Neural cell (in vitro differentiated cells): ENCODE measurements around the gene PALD1. TPM values are rescaled to one million over a fixed set of nuclear protein-coding genes. Genes with fewer than 3 reads are reported as not detected.

Source experiments
- H2AFZ ChIP-seq: fragments of 200-600, 300-800 bp; sonication (generic), shearing (Covaris generic); 2 replicates; pipeline ENCODE4 v1.6.0; 2014; ENCODE audit warnings: low read depth, mild to moderate bottlenecking, antibody characterized with exemption, low read length, moderate library complexity
- H3F3A ChIP-seq: fragments of 200-600 bp; shearing (Covaris generic); 2 replicates; pipeline ENCODE4 v1.6.1; 2016; ENCODE audit warnings: mild to moderate bottlenecking, moderate library complexity, mixed read lengths, antibody characterized with exemption, low read length; ENCODE audit not compliant: insufficient read depth, poor library complexity, severe bottlenecking
- H3K27ac ChIP-seq: fragments of 200-600, 300-800 bp; sonication (generic), shearing (Covaris generic); 2 replicates; pipeline ENCODE4 v1.5.1; 2014; ENCODE audit warnings: mild to moderate bottlenecking, low read length, moderate library complexity
- H3K27me3 ChIP-seq: fragments of 300-800, 200-600 bp; sonication (generic), shearing (Covaris generic); 2 replicates; pipeline ENCODE4 v1.6.0; 2014; ENCODE audit warnings: mild to moderate bottlenecking, low read depth, low read length, moderate library complexity; ENCODE audit not compliant: insufficient read depth
- H3K36me3 ChIP-seq: fragments of 300-800, 200-600 bp; sonication (generic), shearing (Covaris generic); 2 replicates; pipeline ENCODE4 v1.5.1; 2014; ENCODE audit warnings: mild to moderate bottlenecking, antibody characterized with exemption, low read length, moderate library complexity; ENCODE audit not compliant: insufficient read depth
- H3K4me2 ChIP-seq: fragments of 300-800, 200-600 bp; sonication (generic), shearing (Covaris generic); 2 replicates; pipeline ENCODE4 v1.6.0; 2014; ENCODE audit warnings: mild to moderate bottlenecking, low read length
- H3K4me3 ChIP-seq: fragments of 300-800, 200-600 bp; sonication (generic), shearing (Covaris generic); 2 replicates; pipeline ENCODE4 v1.5.1; 2014; ENCODE audit warnings: mild to moderate bottlenecking, low read length, moderate library complexity
- H3K79me2 ChIP-seq: fragments of 200-600 bp; shearing (Covaris generic); replicated peaks from 2 replicates; pipeline ENCODE4 v1.6.0; 2014; ENCODE audit warnings: mild to moderate bottlenecking, low read length, moderate library complexity; ENCODE audit not compliant: insufficient read depth
- H3K9ac ChIP-seq: fragments of 300-800, 200-600 bp; sonication (generic), shearing (Covaris generic); 2 replicates; pipeline ENCODE4 v1.6.1; 2016; ENCODE audit warnings: mild to moderate bottlenecking, low read length, mixed read lengths
- H3K9me2 ChIP-seq: fragments of 200-600 bp; shearing (Covaris generic); 2 replicates; pipeline ENCODE4 v1.6.1; 2016; ENCODE audit warnings: mild to moderate bottlenecking, low read length, mixed read lengths; ENCODE audit not compliant: insufficient read depth
- H3K9me3 ChIP-seq: fragments of 200-600, 300-800 bp; sonication (generic), shearing (Covaris generic); 2 replicates; pipeline ENCODE4 v1.6.1; 2016; ENCODE audit warnings: mild to moderate bottlenecking, mixed run types, low read length, moderate library complexity, mixed read lengths
- H4K20me1 ChIP-seq: fragments of 200-600 bp; shearing (Covaris generic); 2 replicates; pipeline ENCODE4 v1.6.1; 2016; ENCODE audit warnings: mild to moderate bottlenecking, mixed run types; ENCODE audit not compliant: insufficient read depth
- CTCF ChIP-seq: fragments of 450-650 bp; IDR thresholded peaks from 2 replicates; pipeline ENCODE4 v1.5.1; 2014; ENCODE audit warnings: antibody characterized with exemption, mild to moderate bottlenecking, moderate library complexity; ENCODE audit not compliant: poor library complexity, severe bottlenecking
- EP300 ChIP-seq: fragments of 450-650 bp; conservative IDR thresholded peaks from 2 replicates; pipeline ENCODE4 v1.6.1; 2014; ENCODE audit warnings: antibody characterized with exemption, mild to moderate bottlenecking, moderate library complexity; ENCODE audit not compliant: poor library complexity, severe bottlenecking
- EZH2 ChIP-seq: fragments of 200-600, 300-800 bp; shearing (Covaris generic), sonication (generic); IDR thresholded peaks from 2 replicates; pipeline ENCODE4 v1.6.1; 2014; ENCODE audit warnings: antibody characterized with exemption, low read length, borderline replicate concordance, mild to moderate bottlenecking; ENCODE audit not compliant: insufficient read depth, poor library complexity, severe bottlenecking
- MXI1 ChIP-seq: fragments of 450-650 bp; conservative IDR thresholded peaks from 2 replicates; pipeline ENCODE4 v1.6.1; 2014; ENCODE audit warnings: antibody characterized with exemption, mild to moderate bottlenecking; ENCODE audit not compliant: poor library complexity, severe bottlenecking
- POLR2AphosphoS5 ChIP-seq: IDR thresholded peaks from 2 replicates; pipeline ENCODE4 v1.6.1; 2012
- RAD21 ChIP-seq: fragments of 450-650 bp; conservative IDR thresholded peaks from 2 replicates; pipeline ENCODE4 v1.6.1; 2014; ENCODE audit warnings: antibody characterized with exemption, mild to moderate bottlenecking, moderate library complexity
- REST ChIP-seq: IDR thresholded peaks from 2 replicates; pipeline ENCODE4 v1.6.1; 2012; ENCODE audit warnings: borderline replicate concordance
- SMC3 ChIP-seq: fragments of 450-650 bp; conservative IDR thresholded peaks from 2 replicates; pipeline ENCODE4 v1.6.1; 2014; ENCODE audit warnings: antibody characterized with exemption, mild to moderate bottlenecking, moderate library complexity; ENCODE audit not compliant: poor library complexity
- TAF1 ChIP-seq: IDR thresholded peaks from 2 replicates; pipeline ENCODE4 v1.6.1; 2012; ENCODE audit warnings: low read depth
- polyA plus RNA-seq: library from polyadenylated mRNA; depleted of rRNA; stranded (reverse); fragments of >200 nt; gene quantifications from 2 replicates; pipeline ENCODE4 v1.2.3, GENCODE V29; 2014

The PALD1 gene
- polyA plus RNA-seq, 1 donor from 2014 or later: 1.1 TPM

GRCh38 chr10:70441161-70441894, 37.2 kb upstream of the PALD1 start, which contains the start of gene NODAL:
NODAL (minus strand) TSS chr10:70441681; CDS start chr10:70441667, 14 bp downstream.
- no peak within 1 kb of the TSS for H2AFZ ChIP-seq
- no peaks in the 10 kb centered on the region for H3K9me2 ChIP-seq
- no peak within 1 kb of the TSS for H3K4me2 ChIP-seq
- H4K20me1 ChIP-seq: no peaks in the 10 kb centered on the region
- no peaks in the 10 kb centered on the region for H3K79me2 ChIP-seq
- no peak for TF ChIP-seq CTCF
- TF ChIP-seq RAD21: no peak
- TF ChIP-seq SMC3: no peak
- peak; percentile 29 for TF ChIP-seq EZH2
- TF ChIP-seq MXI1: no peak
- TF ChIP-seq EP300: no peak
- TF ChIP-seq TAF1: no peak
- no peak for TF ChIP-seq REST
- no peaks in the 10 kb centered on the region for H3K9me3 ChIP-seq
- H3K4me3 ChIP-seq: peak within 1 kb of the TSS; percentile 63
- no peaks in the 10 kb centered on the region for H3F3A ChIP-seq
- H3K27me3 ChIP-seq: peaks cover 49% of the 10 kb centered on the region
- H3K9ac ChIP-seq: peak within 1 kb of the TSS; percentile 42
- H3K27ac ChIP-seq: no peak within 1 kb of the TSS
- no peaks in the 10 kb centered on the region for H3K36me3 ChIP-seq

DNA sequence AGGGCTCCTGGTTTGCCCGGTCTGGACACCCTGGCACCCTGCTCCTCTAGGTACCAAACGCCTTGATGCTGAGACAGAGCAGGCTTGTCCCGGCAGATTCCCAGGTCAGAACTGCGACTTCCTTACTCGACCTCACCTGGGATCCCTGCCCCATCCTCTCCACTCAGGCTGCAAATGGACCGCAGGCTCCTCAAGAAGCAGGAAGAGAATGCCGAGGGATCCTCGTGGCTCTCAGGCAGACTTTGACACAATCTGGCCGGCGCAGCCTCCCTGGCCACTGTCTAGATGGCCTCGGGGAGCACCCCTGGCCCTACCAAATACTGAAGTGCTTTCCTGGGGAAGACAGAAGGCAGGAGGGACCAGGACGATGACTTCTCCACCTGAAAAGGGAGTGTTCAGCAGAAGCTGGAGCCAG, 36.7 kb upstream of the PALD1 start:
- H3K4me2 ChIP-seq: no peak overlapping the region
- H3K9me2 ChIP-seq: no peaks in the 10 kb centered on the region
- H3K9ac ChIP-seq: no peak overlapping the region
- H3F3A ChIP-seq: no peaks in the 10 kb centered on the region
- no peaks in the 10 kb centered on the region for H4K20me1 ChIP-seq
- H2AFZ ChIP-seq: no peak overlapping the region
- TF ChIP-seq POLR2AphosphoS5: no peak
- TF ChIP-seq REST: no peak
- H3K9me3 ChIP-seq: no peaks in the 10 kb centered on the region
- peaks cover 49% of the 10 kb centered on the region for H3K27me3 ChIP-seq
- no peak overlapping the region for H3K27ac ChIP-seq
- no peak overlapping the region for H3K4me3 ChIP-seq
- no peaks in the 10 kb centered on the region for H3K79me2 ChIP-seq
- no peaks in the 10 kb centered on the region for H3K36me3 ChIP-seq
